K562 (cell line): ENCODE measurements around the gene PTPN5. TPM values are rescaled to one million over a fixed set of nuclear protein-coding genes. Genes with fewer than 3 reads are reported as not detected.

Experiments
- ATAC-seq: fragments of 200-7000 bp; cut with Tn5 transposase; 3 replicates; pipeline ENCODE4 v1.9.1; 2020; ENCODE audit warnings: moderate library complexity
- BruUV-seq: library from RNA; stranded (reverse); fragments of 400-500 nt; replicated peaks from 2 replicates; lab custom pipeline; 2021; lab: Mats Ljungman, UMichigan
- CTCF ChIA-PET: fragments of 300-600 bp; formaldehyde crosslinking; extraction: SDS; loops from one replicate; lab custom pipeline; 2021; ENCODE audit warnings: low intra/inter-chr PET ratio; lab: Yijun Ruan, JAX
- POLR2A ChIA-PET: fragments of 300-600, 350-650 bp; sonication (Branson Sonifier 250); formaldehyde crosslinking; extraction: SDS; loops from one replicate; lab custom pipeline; 2021; ENCODE audit warnings: antibody characterized with exemption, inconsistent platforms; lab: Yijun Ruan, JAX
- DNase-seq, 4 experiments: peaks; one replicate each; pipeline versions ENCODE4 v3.0.0 to v3.0.0-alpha.2; 2011 to 2018; ENCODE audit warnings: low spot score in 3 of 4, mixed read lengths in 3 of 4; ENCODE audit errors: extremely low read depth in 1 of 4
- FAIRE-seq: peaks from 2 replicates; lab custom pipeline; 2011; peaks lifted over from hg19 to GRCh38; lab: Jason Lieb, UNC
- H2AFZ ChIP-seq: 2 replicates; pipeline ENCODE4 v1.6.0; 2011; ENCODE audit warnings: low read depth, low read length, control low read depth, inconsistent platforms
- H3K27ac ChIP-seq: fragments of 200-600 bp; 3 replicates; pipeline ENCODE4 v1.8.0; 2011; ENCODE audit warnings: low read depth, mild to moderate bottlenecking, control low read depth, inconsistent platforms, low read length, moderate library complexity, mixed read lengths; ENCODE audit errors: extremely low read depth
- H3K27me3 ChIP-seq, 2 experiments: fragments of 300-600 bp in 1 of 2; 2 replicates in 1 of 2; 3 replicates in 1 of 2; pipeline versions ENCODE4 v1.6.0 to v1.8.0; 2011; ENCODE audit warnings: inconsistent platforms in 2 of 2, low read length in 2 of 2, mild to moderate bottlenecking in 1 of 2, mixed read lengths in 1 of 2, moderate library complexity in 1 of 2; ENCODE audit not compliant: control insufficient read depth in 2 of 2, insufficient read depth in 2 of 2
- H3K36me3 ChIP-seq: fragments of 300-600 bp; 3 replicates; pipeline ENCODE4 v1.8.0; 2011; ENCODE audit warnings: mild to moderate bottlenecking, low read length, inconsistent platforms; ENCODE audit not compliant: control insufficient read depth, insufficient read depth
- H3K4me1 ChIP-seq, 2 experiments: fragments of 200-600 bp in 1 of 2; replicated peaks in 1 of 2; 2 replicates in 1 of 2; 3 replicates in 1 of 2; pipeline versions ENCODE4 v1.5.1 to v1.8.0; 2011; ENCODE audit warnings: inconsistent platforms in 2 of 2, low read length in 2 of 2, mild to moderate bottlenecking in 1 of 2, mixed read lengths in 1 of 2, moderate library complexity in 1 of 2; ENCODE audit not compliant: control insufficient read depth in 2 of 2, insufficient read depth in 2 of 2
- H3K4me2 ChIP-seq: 2 replicates; pipeline ENCODE4 v1.6.1; 2011; ENCODE audit warnings: low read length, control low read depth, inconsistent platforms, mixed read lengths; ENCODE audit not compliant: insufficient read depth
- H3K4me3 ChIP-seq: fragments of 200-600 bp; sonication (generic), shearing (Covaris generic); 2 replicates; pipeline ENCODE4 v1.5.1; 2016; ENCODE audit warnings: control low read depth, inconsistent platforms
- H3K79me2 ChIP-seq: fragments of 200-600 bp; 3 replicates; pipeline ENCODE4 v1.8.0; 2011; ENCODE audit warnings: low read length, inconsistent platforms; ENCODE audit not compliant: control insufficient read depth, insufficient read depth
- H3K9ac ChIP-seq, 2 experiments: 2 replicates each; pipeline versions ENCODE4 v1.6.0 to v1.6.1; 2011; ENCODE audit warnings: low read depth in 2 of 2, low read length in 2 of 2, control low read depth in 1 of 2, inconsistent platforms in 1 of 2, mild to moderate bottlenecking in 1 of 2, mixed read lengths in 1 of 2; ENCODE audit not compliant: insufficient read depth in 1 of 2
- H3K9me1 ChIP-seq: one replicate; pipeline ENCODE4 v1.6.0; 2011; ENCODE audit warnings: inconsistent platforms, mild to moderate bottlenecking, low read length, moderate library complexity; ENCODE audit not compliant: control insufficient read depth, insufficient read depth
- H3K9me3 ChIP-seq: replicated peaks from 2 replicates; pipeline ENCODE4 v1.5.1; 2011; ENCODE audit warnings: low read depth, low read length, inconsistent platforms; ENCODE audit not compliant: control insufficient read depth, insufficient read depth
- H4K20me1 ChIP-seq: replicated peaks from 2 replicates; pipeline ENCODE4 v1.6.1; 2011; ENCODE audit warnings: low read length, inconsistent platforms, mixed read lengths; ENCODE audit not compliant: control insufficient read depth, insufficient read depth
- CEBPG ChIP-seq, 3 experiments: fragments of 200-800 bp in 1 of 3; sonication (Bioruptor generic) in 1 of 3; sonication (generic) in 1 of 3; formaldehyde crosslinking in 1 of 3; IDR thresholded peaks in 2 of 3; conservative IDR thresholded peaks in 1 of 3; 2 replicates each; pipeline versions ENCODE4 v1.6.1 to v1.8.0; 2016 to 2022; ENCODE audit warnings: missing compliant biosample characterization in 2 of 3, missing genetic modification characterization in 2 of 3, mild to moderate bottlenecking in 1 of 3, missing genetic modification reagents in 1 of 3
- HDAC6 ChIP-seq: IDR thresholded peaks from 2 replicates; pipeline ENCODE4 v1.6.1; 2012; ENCODE audit warnings: low read depth, mild to moderate bottlenecking, control low read depth, inconsistent platforms, low read length, moderate library complexity
- JUND ChIP-seq, 2 experiments: IDR thresholded peaks; 2 replicates in 1 of 2; 3 replicates in 1 of 2; pipeline ENCODE4 v1.6.1; 2011; ENCODE audit warnings: borderline replicate concordance in 2 of 2, low read depth in 2 of 2, low read length in 2 of 2, improper control_type of control experiment in 1 of 2, missing biosample characterization in 1 of 2, missing genetic modification characterization in 1 of 2, missing genetic modification reagents in 1 of 2
- NFXL1 ChIP-seq: fragments of 450-650 bp; formaldehyde crosslinking; IDR thresholded peaks from 2 replicates; pipeline ENCODE4 v1.4.0; 2021; ENCODE audit warnings: mild to moderate bottlenecking
- ZBTB7A ChIP-seq: IDR thresholded peaks from 2 replicates; pipeline ENCODE4 v1.6.1; 2011; ENCODE audit warnings: low read depth, mild to moderate bottlenecking, low read length, moderate library complexity, borderline replicate concordance; ENCODE audit not compliant: control insufficient read depth
- ZNF263 ChIP-seq: sonication (generic); formaldehyde crosslinking; IDR thresholded peaks from 2 replicates; pipeline ENCODE4 v1.8.0; 2022; ENCODE audit warnings: mild to moderate bottlenecking, missing genetic modification reagents, borderline replicate concordance
- ZNF695 ChIP-seq: fragments of 450-650 bp; formaldehyde crosslinking; IDR thresholded peaks from 2 replicates; pipeline ENCODE4 v1.4.0; 2020; ENCODE audit warnings: mild to moderate bottlenecking, moderate library complexity
- WGBS: fragments of 100-300 bp; shearing (Covaris generic); methylation state at CpG from one replicate; pipeline ENCODE4 v1.1.6; 2016; ENCODE audit warnings: low coverage, mixed read lengths; ENCODE audit not compliant: insufficient coverage; ENCODE audit errors: missing lambda C conversion rate; 5-methylcytosine and 5-hydroxymethylcytosine counted together
- in situ Hi-C: fragments of 300-500 bp; cut with MboI; formaldehyde crosslinking; loops from 4 replicates; pipeline ENCODE4 v1.15.0; 2018; ENCODE audit warnings: inconsistent platforms, mixed read lengths
- intact Hi-C: fragments of 100-400 bp; cut with micrococcal nuclease; formaldehyde crosslinking; loops from 2 replicates; pipeline ENCODE4 v1.14.2; 2022
- polyA plus RNA-seq, 8 experiments: library from polyadenylated mRNA; depleted of rRNA in 4 of 8; stranded (reverse) in 5 of 8; unstranded in 3 of 8; fragments of >200 nt; fragmentation: Nextera tagmentation in 2 of 8; fragmentation: Illumina TruSeq in 1 of 8; extraction: Ambion mirVana in 2 of 8; extraction: Trizol in 1 of 8; gene quantifications; 2 replicates each; pipeline versions ENCODE4 v1.2.1 to v1.2.3, GENCODE V29; 2011 to 2014; ENCODE audit warnings: inconsistent platforms in 1 of 8, missing spikeins in 1 of 8
- total RNA-seq, 7 experiments: library from RNA; depleted of rRNA in 6 of 7; stranded (reverse); fragments of >200 nt in 6 of 7; fragmentation: Illumina TruSeq in 2 of 7; extraction: Trizol in 2 of 7; gene quantifications; 2 replicates each; pipeline versions ENCODE4 v1.2.1 to v1.2.3, GENCODE V29; 2011 to 2021; ENCODE audit warnings: low replicate concordance in 1 of 7
- TF ChIP-seq, protein P1 (sequence below), 3 experiments: IDR thresholded peaks in 2 of 3; conservative IDR thresholded peaks in 1 of 3; 2 replicates each; pipeline ENCODE4 v1.5.1; 2011 to 2012; ENCODE audit warnings: low read length in 3 of 3, mild to moderate bottlenecking in 3 of 3, control low read depth in 2 of 3, improper control_type of control experiment in 1 of 3, inconsistent platforms in 1 of 3, low read depth in 1 of 3, mixed read lengths in 1 of 3, moderate library complexity in 1 of 3; ENCODE audit not compliant: insufficient read depth in 2 of 3
- TF ChIP-seq, protein P2 (sequence below): fragments of 450-650 bp; IDR thresholded peaks from 2 replicates; pipeline ENCODE4 v1.6.1; 2016; ENCODE audit warnings: borderline replicate concordance
- TF ChIP-seq, protein P3 (sequence below): fragments of 450-650 bp; IDR thresholded peaks from 2 replicates; pipeline ENCODE4 v1.6.1; 2017; ENCODE audit warnings: antibody characterized with exemption, mild to moderate bottlenecking

Gene PTPN5
- total and polyA plus RNA-seq, 9 of the 15 experiments (the other 6 are each of a cell fraction or from before 2014, with no cell fraction given): not detected

DNA sequence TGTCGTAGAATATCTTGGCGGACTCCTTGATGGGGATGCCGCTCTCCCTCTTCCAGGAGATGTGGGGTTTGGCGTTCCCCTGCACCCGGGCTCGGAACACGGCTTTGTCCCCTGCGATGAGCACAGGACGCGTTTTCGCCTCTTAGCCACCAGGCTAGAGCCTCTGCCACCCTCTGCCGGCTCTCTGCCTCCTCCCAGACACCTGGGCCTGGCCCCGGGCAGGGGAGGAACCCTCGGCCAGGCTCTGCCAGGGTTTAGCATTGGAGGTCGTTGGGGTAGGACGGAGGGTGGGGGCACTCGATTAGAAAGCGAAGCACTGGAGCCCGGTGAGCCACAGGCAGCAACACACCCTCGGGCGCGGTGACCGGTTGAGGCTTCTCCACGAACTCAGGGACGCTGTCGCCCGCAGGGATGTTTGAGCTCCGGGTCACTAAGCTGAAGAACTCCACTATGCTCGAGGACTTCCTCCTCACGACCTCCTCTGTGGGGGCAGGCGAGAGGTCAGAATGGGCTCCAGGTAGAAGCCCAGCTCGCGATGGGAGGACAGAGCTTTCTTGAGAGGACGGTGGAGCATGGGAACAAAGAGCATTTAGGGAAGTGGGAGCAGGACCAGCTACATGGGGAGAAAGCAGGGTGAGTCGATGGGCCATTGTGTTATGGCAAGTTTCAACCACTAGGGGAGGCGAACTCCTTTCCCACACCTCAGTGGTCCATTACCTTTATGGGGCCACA lies 69.9 kb downstream of the PTPN5 start:
- ChIA-PET CTCF (interaction anchor here (0.6 to 0.7 kb wide), 2 partner anchors 54 to 843 kb away, joined by 3 read pairs; no protein-coding TSS in a partner anchor), POLR2A (interaction anchor here (0.6 to 1.1 kb wide), 7 partner anchors 16 to 31 kb away, joined by 3 to 5 read pairs (median 3); partner anchors contain the start of gene TMEM86A)
- WGBS: 16% methylated on average over 28 of the region's 36 CpGs
- H3K27ac ChIP-seq: no peak overlapping the region
- intact Hi-C loops (no loop called here), in situ Hi-C loops (no loop called here)
- peaks cover 2% of the 10 kb centered on the region; the same call in 1 of the 2 replicates for H4K20me1 ChIP-seq
- H3K4me1 ChIP-seq: peaks cover 2 to 14% of the 10 kb centered on the region in 2 experiments; a peak in 3 of 5 replicates
- no TSS peak for BruUV-seq
- peak overlapping the region; percentile 93 for H2AFZ ChIP-seq
- H3K4me3 ChIP-seq: peak overlapping the region; percentile 30; the same call in 1 of the 2 replicates
- H3K9ac ChIP-seq: peak overlapping the region in 1 of 2 experiments; percentile 82; a peak in 2 of 4 replicates
- peak; percentile 86 for FAIRE-seq
- peak; percentile 90 for ATAC-seq
- peaks cover 3% of the 10 kb centered on the region for H3K9me1 ChIP-seq
- peak; percentile 61 to 76 (median 68) for DNase-seq
- H3K9me3 ChIP-seq: no peaks in the 10 kb centered on the region
- no peaks in the 10 kb centered on the region for H3K36me3 ChIP-seq
- peaks cover 6 to 40% of the 10 kb centered on the region in 2 experiments for H3K27me3 ChIP-seq
- H3K79me2 ChIP-seq: no peaks in the 10 kb centered on the region
- H3K4me2 ChIP-seq: peak overlapping the region; percentile 82
- no peak for TF ChIP-seq ZNF695 (CRISPR knock-in tag)
- TF ChIP-seq ZBTB7A: no peak
- TF ChIP-seq, protein P1, sequence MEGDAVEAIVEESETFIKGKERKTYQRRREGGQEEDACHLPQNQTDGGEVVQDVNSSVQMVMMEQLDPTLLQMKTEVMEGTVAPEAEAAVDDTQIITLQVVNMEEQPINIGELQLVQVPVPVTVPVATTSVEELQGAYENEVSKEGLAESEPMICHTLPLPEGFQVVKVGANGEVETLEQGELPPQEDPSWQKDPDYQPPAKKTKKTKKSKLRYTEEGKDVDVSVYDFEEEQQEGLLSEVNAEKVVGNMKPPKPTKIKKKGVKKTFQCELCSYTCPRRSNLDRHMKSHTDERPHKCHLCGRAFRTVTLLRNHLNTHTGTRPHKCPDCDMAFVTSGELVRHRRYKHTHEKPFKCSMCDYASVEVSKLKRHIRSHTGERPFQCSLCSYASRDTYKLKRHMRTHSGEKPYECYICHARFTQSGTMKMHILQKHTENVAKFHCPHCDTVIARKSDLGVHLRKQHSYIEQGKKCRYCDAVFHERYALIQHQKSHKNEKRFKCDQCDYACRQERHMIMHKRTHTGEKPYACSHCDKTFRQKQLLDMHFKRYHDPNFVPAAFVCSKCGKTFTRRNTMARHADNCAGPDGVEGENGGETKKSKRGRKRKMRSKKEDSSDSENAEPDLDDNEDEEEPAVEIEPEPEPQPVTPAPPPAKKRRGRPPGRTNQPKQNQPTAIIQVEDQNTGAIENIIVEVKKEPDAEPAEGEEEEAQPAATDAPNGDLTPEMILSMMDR (IDR thresholded peaks at IDR 0.05 in 2 of 3, conservative IDR thresholded peaks at IDR 0.05 in 1 of 3; ENCODE audit: insufficient read depth in 2 of 3, low read depth in 1 of 3, low read length in 3 of 3): peak; percentile 58 to 87 (median 72)
- TF ChIP-seq, protein P2, sequence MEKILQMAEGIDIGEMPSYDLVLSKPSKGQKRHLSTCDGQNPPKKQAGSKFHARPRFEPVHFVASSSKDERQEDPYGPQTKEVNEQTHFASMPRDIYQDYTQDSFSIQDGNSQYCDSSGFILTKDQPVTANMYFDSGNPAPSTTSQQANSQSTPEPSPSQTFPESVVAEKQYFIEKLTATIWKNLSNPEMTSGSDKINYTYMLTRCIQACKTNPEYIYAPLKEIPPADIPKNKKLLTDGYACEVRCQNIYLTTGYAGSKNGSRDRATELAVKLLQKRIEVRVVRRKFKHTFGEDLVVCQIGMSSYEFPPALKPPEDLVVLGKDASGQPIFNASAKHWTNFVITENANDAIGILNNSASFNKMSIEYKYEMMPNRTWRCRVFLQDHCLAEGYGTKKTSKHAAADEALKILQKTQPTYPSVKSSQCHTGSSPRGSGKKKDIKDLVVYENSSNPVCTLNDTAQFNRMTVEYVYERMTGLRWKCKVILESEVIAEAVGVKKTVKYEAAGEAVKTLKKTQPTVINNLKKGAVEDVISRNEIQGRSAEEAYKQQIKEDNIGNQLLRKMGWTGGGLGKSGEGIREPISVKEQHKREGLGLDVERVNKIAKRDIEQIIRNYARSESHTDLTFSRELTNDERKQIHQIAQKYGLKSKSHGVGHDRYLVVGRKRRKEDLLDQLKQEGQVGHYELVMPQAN: no peak
- TF ChIP-seq NFXL1 (CRISPR knock-in tag): no peak
- no peak for TF ChIP-seq JUND (IDR thresholded peaks at IDR 0.05; ENCODE audit: borderline replicate concordance, low read depth, low read length)
- TF ChIP-seq JUND (tag; IDR thresholded peaks at IDR 0.05; ENCODE audit: borderline replicate concordance, low read depth, low read length): no peak
- TF ChIP-seq ZNF263 (CRISPR knock-in tag): peak; percentile 89
- no peak for TF ChIP-seq HDAC6
- TF ChIP-seq, protein P3, sequence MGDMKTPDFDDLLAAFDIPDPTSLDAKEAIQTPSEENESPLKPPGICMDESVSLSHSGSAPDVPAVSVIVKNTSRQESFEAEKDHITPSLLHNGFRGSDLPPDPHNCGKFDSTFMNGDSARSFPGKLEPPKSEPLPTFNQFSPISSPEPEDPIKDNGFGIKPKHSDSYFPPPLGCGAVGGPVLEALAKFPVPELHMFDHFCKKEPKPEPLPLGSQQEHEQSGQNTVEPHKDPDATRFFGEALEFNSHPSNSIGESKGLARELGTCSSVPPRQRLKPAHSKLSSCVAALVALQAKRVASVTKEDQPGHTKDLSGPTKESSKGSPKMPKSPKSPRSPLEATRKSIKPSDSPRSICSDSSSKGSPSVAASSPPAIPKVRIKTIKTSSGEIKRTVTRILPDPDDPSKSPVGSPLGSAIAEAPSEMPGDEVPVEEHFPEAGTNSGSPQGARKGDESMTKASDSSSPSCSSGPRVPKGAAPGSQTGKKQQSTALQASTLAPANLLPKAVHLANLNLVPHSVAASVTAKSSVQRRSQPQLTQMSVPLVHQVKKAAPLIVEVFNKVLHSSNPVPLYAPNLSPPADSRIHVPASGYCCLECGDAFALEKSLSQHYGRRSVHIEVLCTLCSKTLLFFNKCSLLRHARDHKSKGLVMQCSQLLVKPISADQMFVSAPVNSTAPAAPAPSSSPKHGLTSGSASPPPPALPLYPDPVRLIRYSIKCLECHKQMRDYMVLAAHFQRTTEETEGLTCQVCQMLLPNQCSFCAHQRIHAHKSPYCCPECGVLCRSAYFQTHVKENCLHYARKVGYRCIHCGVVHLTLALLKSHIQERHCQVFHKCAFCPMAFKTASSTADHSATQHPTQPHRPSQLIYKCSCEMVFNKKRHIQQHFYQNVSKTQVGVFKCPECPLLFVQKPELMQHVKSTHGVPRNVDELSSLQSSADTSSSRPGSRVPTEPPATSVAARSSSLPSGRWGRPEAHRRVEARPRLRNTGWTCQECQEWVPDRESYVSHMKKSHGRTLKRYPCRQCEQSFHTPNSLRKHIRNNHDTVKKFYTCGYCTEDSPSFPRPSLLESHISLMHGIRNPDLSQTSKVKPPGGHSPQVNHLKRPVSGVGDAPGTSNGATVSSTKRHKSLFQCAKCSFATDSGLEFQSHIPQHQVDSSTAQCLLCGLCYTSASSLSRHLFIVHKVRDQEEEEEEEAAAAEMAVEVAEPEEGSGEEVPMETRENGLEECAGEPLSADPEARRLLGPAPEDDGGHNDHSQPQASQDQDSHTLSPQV: no peak
- TF ChIP-seq CEBPG (CRISPR knock-in tag; IDR thresholded peaks at IDR 0.05): no peak
- TF ChIP-seq CEBPG (tag; conservative IDR thresholded peaks at IDR 0.05 in 1 of 2, IDR thresholded peaks at IDR 0.05 in 1 of 2): no peak
